IgD-negative memory B cell (primary cell): ENCODE data around the gene PAPPA2. TPM values are rescaled to one million over a fixed set of nuclear protein-coding genes. Genes with fewer than 3 reads are reported as not detected.

Experiments used
- H3K27ac Mint-ChIP-seq, 3 donors: one replicate each; pipeline ENCODE4 v1.8.0; 2020 to 2022; ENCODE audit warnings: mild to moderate bottlenecking in 3 of 3, mixed read lengths in 3 of 3, moderate library complexity in 1 of 3
- H3K27me3 Mint-ChIP-seq: one replicate; pipeline ENCODE4 v1.8.0; 2021; ENCODE audit warnings: mixed read lengths
- H3K36me3 Mint-ChIP-seq: one replicate; pipeline ENCODE4 v1.8.0; 2020; ENCODE audit warnings: mild to moderate bottlenecking, mixed read lengths
- H3K4me1 Mint-ChIP-seq, 3 donors: one replicate each; pipeline ENCODE4 v1.8.0; 2020 to 2022; ENCODE audit warnings: mixed read lengths in 3 of 3, mild to moderate bottlenecking in 1 of 3
- H3K4me3 Mint-ChIP-seq, 4 donors: one replicate each; pipeline ENCODE4 v1.8.0; 2020 to 2022; ENCODE audit warnings: mild to moderate bottlenecking in 4 of 4, mixed read lengths in 4 of 4, moderate library complexity in 3 of 4
- H3K9me3 Mint-ChIP-seq, 3 donors: one replicate each; pipeline ENCODE4 v1.8.0; 2020 to 2021; ENCODE audit warnings: mixed read lengths in 3 of 3, mild to moderate bottlenecking in 1 of 3
- polyA plus RNA-seq: library from polyadenylated mRNA; unstranded; fragments of 300-500 nt; fragmentation: Illumina TruSeq; gene quantifications from one replicate; pipeline ENCODE4 v1.2.3, GENCODE V29; 2021

Gene PAPPA2
- polyA plus RNA-seq, 1 donor from 2014 or later = not detected

DNA sequence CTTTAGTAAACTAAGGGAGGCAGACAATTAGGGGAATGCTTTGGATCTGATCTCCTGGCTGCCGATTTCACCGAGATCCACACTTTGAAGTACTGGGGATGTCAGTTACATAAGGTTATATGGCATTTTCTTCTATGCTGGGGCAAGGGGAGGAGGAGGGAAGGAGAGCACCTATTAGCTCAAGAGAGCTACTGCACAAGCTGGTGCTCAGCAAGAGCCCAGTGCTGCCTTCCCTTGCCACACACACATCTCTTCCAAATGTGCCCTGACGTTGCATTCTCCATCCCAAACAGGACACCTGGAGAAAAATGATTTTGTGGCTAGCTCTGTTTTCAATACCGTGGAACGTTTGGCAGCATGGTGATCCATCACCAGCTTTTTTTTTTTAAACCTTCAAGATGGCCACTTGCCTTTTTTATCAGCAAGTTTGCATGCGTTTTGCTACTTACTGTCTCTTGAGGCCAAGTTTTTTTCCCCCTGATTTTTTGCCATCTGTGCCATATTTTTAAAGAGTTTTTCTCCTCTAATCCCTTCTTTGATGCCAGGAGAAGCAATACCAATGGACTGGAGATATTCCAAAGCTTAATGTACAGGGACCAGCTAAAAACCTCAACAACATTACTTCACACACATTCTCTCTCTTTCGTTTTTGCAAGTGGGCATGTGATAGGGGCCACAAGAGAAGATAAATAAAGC lies 66.6 kb downstream of the PAPPA2 start:
- Mint-ChIP-seq H3K36me3 (no peaks in the 10 kb centered on the region), H3K4me1 (no peaks in the 10 kb centered on the region), H3K27me3 (no peaks in the 10 kb centered on the region), H3K9me3 (no peaks in the 10 kb centered on the region), H3K4me3 (no peak overlapping the region), H3K27ac (no peak overlapping the region)

DNA sequence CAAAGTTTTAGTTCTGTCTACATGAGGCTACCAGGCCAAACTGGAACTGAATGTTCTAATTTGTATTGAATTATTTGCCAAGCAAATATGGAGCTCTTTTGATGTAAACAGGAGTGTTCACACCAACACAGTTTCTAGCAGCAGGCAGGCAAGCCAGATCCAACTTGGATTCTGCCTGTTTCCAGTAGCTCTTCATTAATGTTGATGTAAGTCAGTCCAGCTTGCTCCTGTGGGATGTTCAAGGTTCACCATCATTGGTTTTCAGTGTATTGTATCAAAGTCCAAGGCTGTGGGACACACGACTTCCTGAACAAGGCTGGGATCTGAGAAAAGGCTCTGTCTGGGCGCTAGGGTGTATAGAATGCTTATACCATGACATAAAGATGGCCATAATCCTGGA lies 68.1 kb downstream of the PAPPA2 start:
- no peaks in the 10 kb centered on the region for H3K27me3 Mint-ChIP-seq
- no peak overlapping the region for H3K27ac Mint-ChIP-seq

DNA sequence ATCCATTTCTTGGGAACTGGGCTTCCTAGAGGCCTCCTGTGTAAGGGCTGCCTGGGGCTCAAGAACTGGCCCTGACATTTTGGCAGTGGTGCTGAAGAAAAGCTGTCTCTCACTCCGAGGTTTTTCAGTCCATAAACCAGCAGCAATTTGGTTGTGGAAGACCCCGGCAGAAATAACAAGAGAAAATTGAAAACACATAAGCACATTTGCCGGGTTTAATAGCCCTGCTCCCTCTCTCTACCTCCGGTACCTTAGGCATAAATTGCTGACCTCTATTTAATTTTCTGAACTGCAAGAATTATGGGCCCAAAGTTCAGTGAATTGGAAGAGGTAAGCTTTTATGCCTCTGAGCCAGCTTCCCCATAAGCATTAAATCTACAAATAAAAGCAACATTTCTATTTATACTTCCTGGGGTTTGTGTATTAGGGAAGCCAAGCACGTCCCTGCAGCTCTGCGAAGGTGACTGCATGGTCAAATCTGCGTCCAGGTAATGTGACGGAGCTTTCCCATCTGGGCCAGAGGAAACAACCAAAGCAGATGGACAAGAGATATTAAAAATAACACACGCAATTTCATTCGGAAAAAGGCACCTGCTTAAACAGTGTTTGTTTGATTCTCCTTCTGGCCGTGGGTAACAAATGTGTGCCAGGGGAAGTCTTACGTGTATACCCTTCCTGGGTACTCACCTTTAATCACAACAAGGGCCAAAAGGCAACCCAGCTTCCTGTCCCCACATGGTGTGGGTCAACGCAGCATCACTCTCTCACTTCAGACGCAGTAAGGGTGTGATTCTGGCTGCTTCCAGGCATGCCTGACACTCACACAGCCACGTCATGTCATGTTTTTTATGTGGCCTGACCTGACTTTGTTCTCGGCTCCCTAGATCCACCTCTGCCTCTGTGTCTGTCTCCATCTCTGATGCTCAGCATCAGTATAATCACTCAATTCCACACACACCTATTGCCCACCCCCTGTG lies 69.2 kb downstream of the PAPPA2 start:
- Mint-ChIP-seq H3K27me3 (no peaks in the 10 kb centered on the region), H3K4me3 (no peak overlapping the region), H3K36me3 (no peaks in the 10 kb centered on the region), H3K27ac (peak overlapping the region in 1 of 3 donors; percentile 67), H3K4me1 (no peaks in the 10 kb centered on the region), H3K9me3 (no peaks in the 10 kb centered on the region)

More for the DNA sequence above, 68.1 kb downstream of the PAPPA2 start:
- H3K4me1 Mint-ChIP-seq = no peaks in the 10 kb centered on the region
- H3K9me3 Mint-ChIP-seq = no peaks in the 10 kb centered on the region
- no peaks in the 10 kb centered on the region for H3K36me3 Mint-ChIP-seq
- H3K4me3 Mint-ChIP-seq = no peak overlapping the region

DNA sequence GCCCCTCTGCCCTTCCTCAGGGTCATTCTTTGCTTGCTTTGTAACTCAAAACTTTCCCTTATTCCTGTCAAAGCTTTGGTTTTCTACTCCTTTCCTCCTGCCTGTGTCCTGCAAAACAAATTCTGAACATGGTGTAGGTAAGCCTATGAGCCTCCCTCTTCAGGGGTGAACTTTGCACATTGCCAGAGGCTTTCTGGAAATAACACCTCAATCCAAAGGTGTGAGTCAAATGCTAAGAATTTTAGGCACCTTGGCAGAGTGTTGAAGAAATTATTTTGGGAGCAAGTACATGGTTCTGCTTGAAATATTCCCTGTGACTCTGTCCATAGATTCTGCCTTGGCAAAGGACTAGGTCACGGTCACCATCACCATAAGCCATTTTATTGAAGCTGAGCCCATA lies 70.0 kb downstream of the PAPPA2 start:
- no peaks in the 10 kb centered on the region for H3K4me1 Mint-ChIP-seq
- H3K36me3 Mint-ChIP-seq = no peaks in the 10 kb centered on the region
- no peaks in the 10 kb centered on the region for H3K9me3 Mint-ChIP-seq
- no peak overlapping the region for H3K4me3 Mint-ChIP-seq
- H3K27ac Mint-ChIP-seq = no peak overlapping the region
- H3K27me3 Mint-ChIP-seq = no peaks in the 10 kb centered on the region

DNA sequence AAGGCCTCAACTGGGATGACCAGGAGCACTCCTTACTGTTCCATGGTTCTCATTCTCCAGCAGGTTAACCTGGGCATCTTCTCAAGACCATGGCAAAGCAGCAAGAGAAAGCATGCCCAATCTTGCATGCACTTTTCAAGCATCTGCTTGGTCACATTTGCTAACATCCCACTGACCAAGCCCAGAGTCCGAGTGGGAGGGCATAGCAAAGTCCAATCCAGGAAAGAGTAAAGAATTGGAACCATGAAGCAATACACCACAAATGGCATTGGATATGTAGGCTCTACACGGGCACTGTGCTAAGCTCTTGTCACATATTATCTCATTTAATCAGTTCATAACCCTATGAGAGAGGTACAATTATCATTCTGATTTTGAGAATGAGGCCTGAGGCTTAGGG lies 73.6 kb downstream of the PAPPA2 start:
- H3K4me3 Mint-ChIP-seq = no peak overlapping the region
- no peaks in the 10 kb centered on the region for H3K36me3 Mint-ChIP-seq
- H3K27ac Mint-ChIP-seq = no peak overlapping the region
- peaks cover 4% of the 10 kb centered on the region for H3K27me3 Mint-ChIP-seq
- no peaks in the 10 kb centered on the region for H3K4me1 Mint-ChIP-seq
- peaks cover 0 to 2% (median 0%) of the 10 kb centered on the region in 3 donors for H3K9me3 Mint-ChIP-seq

DNA sequence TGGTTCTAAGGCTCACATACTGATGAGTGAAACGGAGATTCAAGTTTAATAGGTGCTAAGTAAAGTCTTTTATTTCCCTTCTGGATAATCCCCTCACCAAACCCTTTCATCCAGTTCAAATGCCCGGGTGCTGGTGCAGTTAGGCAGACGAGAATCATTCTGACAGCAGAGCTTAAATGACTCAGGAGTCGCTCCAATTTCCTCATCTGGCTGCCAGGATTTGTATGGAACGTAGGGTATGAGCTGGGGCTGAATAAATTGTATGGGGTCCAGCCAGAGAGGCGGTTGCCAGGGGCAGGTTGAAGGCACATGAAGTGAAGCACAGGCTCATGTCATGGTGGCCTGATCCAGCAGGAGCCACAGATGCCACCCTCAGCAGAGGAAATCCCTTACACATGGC lies 76.0 kb downstream of the PAPPA2 start:
- peaks cover 6% of the 10 kb centered on the region for H3K27me3 Mint-ChIP-seq
- H3K9me3 Mint-ChIP-seq = peaks cover 0 to 5% (median 0%) of the 10 kb centered on the region in 3 donors
- H3K27ac Mint-ChIP-seq = peak overlapping the region in 1 of 3 donors; percentile 6
- H3K4me1 Mint-ChIP-seq = no peaks in the 10 kb centered on the region
- H3K36me3 Mint-ChIP-seq = no peaks in the 10 kb centered on the region
- no peak overlapping the region for H3K4me3 Mint-ChIP-seq

DNA sequence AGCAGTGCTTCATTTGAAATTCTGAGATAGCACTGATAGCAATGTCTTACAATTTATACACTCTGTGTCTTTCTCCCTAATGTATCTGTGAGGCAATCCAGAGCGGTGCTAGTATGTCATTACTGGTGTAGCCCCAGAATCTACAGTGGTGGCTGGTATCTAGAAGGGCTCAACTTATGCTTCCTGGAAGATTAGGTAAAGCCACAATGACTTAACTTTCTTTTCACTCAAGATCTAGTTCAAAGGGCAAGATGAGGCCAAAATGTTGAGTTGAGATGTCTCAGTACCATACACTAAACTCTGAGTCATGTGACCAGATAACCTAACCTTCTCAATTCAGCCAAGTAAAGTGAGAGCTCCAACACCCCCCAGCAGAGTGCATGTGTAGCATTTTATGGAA lies 77.5 kb downstream of the PAPPA2 start:
- Mint-ChIP-seq H3K4me1 (no peaks in the 10 kb centered on the region), H3K27ac (no peak overlapping the region), H3K9me3 (peaks cover 0 to 5% (median 0%) of the 10 kb centered on the region in 3 donors), H3K27me3 (peaks cover 6% of the 10 kb centered on the region), H3K4me3 (no peak overlapping the region), H3K36me3 (no peaks in the 10 kb centered on the region)

DNA sequence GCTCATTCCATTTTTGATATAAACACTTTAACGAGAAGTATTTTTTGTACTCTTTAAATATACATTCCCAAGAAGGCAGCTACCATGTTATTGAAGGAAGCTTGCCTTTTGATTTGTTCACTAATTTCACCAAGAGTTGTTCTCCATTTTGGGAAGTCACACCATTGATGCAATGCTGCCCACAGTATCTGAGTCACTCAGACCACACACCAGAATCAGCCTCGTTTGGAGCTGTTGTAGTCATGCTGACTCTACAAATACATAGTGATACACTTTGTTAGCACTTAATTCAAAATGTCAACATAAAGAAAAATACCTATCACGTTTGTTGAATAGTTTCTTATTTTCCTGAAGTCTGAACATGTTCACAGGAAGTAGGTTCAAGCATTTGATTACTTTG lies 78.7 kb downstream of the PAPPA2 start:
- H3K9me3 Mint-ChIP-seq = peaks cover 0 to 5% (median 2%) of the 10 kb centered on the region in 3 donors
- no peak overlapping the region for H3K4me3 Mint-ChIP-seq
- no peaks in the 10 kb centered on the region for H3K4me1 Mint-ChIP-seq
- no peaks in the 10 kb centered on the region for H3K36me3 Mint-ChIP-seq
- H3K27ac Mint-ChIP-seq = no peak overlapping the region
- H3K27me3 Mint-ChIP-seq = peaks cover 8% of the 10 kb centered on the region

DNA sequence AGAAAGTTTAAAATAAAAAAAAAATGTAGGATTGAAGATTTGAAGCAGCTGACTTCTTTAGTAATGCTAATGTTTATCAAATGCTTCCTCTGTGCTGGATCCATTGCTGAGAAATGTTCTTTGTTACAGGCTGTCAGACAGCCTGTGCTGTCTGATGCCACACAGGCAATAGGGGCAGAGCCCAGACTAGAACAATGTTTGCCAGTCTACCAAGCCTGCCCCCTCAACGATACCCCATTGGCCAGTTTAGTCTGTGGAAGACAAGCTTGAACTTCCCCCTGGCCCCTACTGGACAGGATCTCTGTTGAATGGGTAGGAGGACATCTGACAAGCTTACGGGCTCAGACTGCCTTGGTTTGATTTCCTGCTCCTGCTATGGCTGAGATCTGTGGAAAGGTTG lies 79.4 kb downstream of the PAPPA2 start:
- no peaks in the 10 kb centered on the region for H3K4me1 Mint-ChIP-seq
- H3K4me3 Mint-ChIP-seq = no peak overlapping the region
- peaks cover 0 to 5% (median 2%) of the 10 kb centered on the region in 3 donors for H3K9me3 Mint-ChIP-seq
- H3K27ac Mint-ChIP-seq = no peak overlapping the region
- no peaks in the 10 kb centered on the region for H3K36me3 Mint-ChIP-seq
- H3K27me3 Mint-ChIP-seq = peaks cover 8% of the 10 kb centered on the region

DNA sequence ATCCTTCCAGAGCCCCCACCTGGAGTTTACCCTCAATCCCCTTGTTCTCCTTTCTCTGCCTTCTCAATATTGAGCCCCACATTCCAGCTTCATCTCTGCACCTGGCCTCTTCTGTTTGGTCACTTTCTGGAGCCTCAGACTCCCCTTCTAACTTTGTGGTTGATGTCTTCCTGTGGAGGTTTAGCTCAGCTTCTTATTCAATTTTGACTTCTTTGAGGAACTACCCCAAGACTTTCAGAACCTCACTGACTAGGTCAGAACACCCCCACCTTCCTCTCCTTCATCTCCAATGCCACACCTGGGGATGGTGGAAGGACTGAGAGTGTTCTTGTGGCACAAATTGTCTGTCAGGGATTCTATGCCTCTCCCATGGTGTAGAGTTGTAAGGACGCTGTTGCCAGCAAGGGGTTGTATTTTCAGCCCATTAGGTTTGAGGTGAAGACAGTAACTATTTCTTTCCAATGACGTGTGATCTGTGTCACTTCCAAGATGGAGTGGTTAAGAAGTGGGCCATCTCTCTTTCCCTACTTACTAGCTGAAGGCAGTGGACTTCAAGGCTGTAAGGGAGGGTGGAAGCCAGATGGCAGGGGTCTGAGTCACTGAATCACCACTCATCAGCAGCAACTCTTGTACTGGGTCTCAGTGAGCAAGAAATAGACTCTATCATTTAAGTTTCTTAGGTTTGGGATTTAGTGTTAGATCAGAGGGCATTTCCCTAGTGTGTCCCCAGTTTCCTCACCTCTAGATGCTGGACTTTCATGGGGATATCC lies 80.6 kb downstream of the PAPPA2 start:
- Mint-ChIP-seq H3K27ac (no peak overlapping the region), H3K36me3 (no peaks in the 10 kb centered on the region), H3K4me1 (no peaks in the 10 kb centered on the region), H3K4me3 (no peak overlapping the region), H3K9me3 (peaks cover 0 to 5% (median 2%) of the 10 kb centered on the region in 3 donors), H3K27me3 (peaks cover 8% of the 10 kb centered on the region)

DNA sequence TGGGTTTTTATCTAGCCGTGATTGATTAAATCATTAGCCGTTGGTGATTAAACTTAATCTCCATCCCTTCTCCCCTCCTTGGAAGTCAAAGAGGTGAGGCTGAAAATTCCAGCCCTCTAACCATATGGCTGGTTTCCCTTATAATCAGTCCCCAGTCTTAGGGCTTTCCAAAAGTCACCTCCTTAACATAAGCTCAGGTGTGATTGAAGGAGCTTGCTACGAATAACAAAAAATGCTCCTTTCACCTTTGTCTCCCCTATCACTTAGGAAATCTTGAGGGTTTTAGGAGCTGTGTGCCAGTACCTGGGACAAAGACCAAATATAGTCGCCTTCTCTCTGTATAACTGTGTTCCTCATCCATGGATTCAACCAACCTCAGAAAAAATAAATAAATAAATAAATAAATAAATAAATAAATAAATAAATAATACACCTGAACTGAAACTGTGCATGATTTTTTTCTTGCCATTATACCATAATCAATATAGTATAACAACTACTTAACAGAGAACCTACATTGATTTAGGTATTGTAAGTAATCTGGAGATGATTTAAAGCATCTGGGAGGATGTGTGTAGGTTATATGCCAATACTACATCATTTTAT lies 82.2 kb downstream of the PAPPA2 start:
- H3K4me1 Mint-ChIP-seq = no peaks in the 10 kb centered on the region
- peaks cover 0 to 5% (median 2%) of the 10 kb centered on the region in 3 donors for H3K9me3 Mint-ChIP-seq
- no peak overlapping the region for H3K27ac Mint-ChIP-seq
- no peaks in the 10 kb centered on the region for H3K36me3 Mint-ChIP-seq
- H3K4me3 Mint-ChIP-seq = no peak overlapping the region
- H3K27me3 Mint-ChIP-seq = peaks cover 8% of the 10 kb centered on the region

DNA sequence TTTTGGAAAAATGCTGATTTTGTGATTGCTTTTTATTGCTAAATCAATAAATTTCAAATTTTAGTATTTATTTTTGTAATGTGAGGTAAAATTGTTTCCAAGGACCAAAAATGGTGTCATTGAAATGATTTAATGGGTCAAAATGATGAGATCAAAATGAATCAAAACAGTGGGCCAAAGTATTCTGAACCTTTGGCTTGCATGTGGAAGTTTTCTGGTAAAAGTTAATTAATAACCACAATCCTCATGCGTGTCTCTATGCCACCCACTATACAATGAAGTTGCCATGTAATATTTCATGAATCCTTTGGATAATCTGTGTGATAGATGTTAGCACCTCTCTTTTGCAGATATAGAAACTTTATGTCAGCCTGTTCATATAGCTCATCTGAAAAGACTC lies 83.8 kb downstream of the PAPPA2 start:
- Mint-ChIP-seq H3K27ac (no peak overlapping the region), H3K9me3 (peaks cover 0 to 3% (median 3%) of the 10 kb centered on the region in 3 donors), H3K4me3 (no peak overlapping the region), H3K36me3 (no peaks in the 10 kb centered on the region), H3K27me3 (peaks cover 4% of the 10 kb centered on the region), H3K4me1 (no peaks in the 10 kb centered on the region)

DNA sequence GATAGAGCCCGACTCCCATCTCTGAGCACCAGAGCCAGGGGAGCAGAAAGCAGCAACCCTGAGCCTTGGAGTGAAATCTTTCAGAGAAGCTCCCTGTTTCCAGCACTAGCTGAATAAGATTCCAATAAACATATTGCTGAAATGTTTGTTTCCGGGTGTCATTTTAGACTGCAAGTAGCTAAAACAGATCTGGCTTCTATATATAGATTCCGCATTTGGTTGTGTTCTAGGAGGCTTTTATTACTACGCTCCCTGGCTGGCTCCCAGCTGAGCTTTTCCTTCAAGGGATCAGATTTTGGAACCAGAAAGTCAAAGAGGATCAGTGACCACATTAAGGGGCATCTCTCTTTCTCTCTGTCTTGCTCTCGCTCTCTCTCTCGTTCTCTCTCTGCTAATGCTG lies 88.2 kb downstream of the PAPPA2 start:
- Mint-ChIP-seq H3K4me1 (no peaks in the 10 kb centered on the region), H3K27me3 (peaks cover 9% of the 10 kb centered on the region), H3K9me3 (peaks cover 0 to 2% (median 0%) of the 10 kb centered on the region in 3 donors), H3K36me3 (no peaks in the 10 kb centered on the region), H3K27ac (no peak overlapping the region), H3K4me3 (no peak overlapping the region)

DNA sequence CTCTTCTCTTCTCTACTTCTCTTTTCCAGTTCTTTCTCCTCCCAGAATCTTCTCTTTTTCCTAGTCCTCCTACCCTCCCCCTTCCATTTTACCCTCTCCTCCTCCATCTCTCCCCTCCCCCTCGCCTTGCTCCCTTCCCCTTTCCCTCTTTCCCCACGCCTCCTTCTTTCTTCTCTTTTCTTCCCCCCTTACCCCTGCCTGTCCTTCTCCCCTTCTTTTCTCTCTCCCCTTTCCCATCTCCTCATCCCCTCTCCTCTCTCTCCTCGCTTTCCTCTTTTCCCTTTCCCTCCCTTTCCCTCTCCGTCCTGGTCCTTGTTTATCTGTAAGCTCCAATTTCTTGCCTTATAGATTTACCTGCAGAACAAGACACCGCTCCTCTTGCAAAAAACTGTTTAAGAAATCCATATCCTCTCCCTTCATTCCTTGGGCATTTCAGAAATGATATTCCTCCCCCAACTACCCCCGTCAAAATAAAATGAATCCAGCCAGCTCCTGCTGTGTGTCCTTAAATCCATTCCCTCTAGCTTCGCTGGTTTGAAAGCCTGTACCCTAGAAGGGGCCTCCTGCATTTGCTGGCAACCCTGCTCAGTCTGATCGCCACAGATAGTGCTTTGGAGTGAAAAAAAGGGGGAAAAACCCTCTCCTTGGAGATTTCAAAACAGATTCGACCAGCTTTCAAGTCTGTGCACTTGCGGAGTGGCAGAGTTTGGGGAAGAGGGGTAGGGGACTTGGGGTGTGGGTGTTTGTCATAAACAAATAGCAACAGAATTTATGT lies 89.4 kb downstream of the PAPPA2 start:
- no peak overlapping the region for H3K27ac Mint-ChIP-seq
- H3K4me1 Mint-ChIP-seq = no peaks in the 10 kb centered on the region
- H3K4me3 Mint-ChIP-seq = no peak overlapping the region
- H3K9me3 Mint-ChIP-seq = peaks cover 0 to 2% (median 0%) of the 10 kb centered on the region in 3 donors
- no peaks in the 10 kb centered on the region for H3K36me3 Mint-ChIP-seq
- peaks cover 9% of the 10 kb centered on the region for H3K27me3 Mint-ChIP-seq
